Activated gamma-delta T cell (primary cell): ENCODE results near the gene B4GALT6.
"Not testable (repeated sequence)": the region's sequence is repeated elsewhere in the genome, so short reads cannot be mapped to it uniquely, and the experiment has no call there.

Experiments used
- DNase-seq: peaks from one replicate; lab custom pipeline; 2025; lab: John Stamatoyannopoulos, UW
- total RNA-seq, 2 donors: gene quantifications; one replicate each; lab custom pipeline; 2026; lab: John Stamatoyannopoulos, UW

The B4GALT6 gene
- 1.5 to 2.5 reads per million in 2 donors for total RNA-seq

DNA sequence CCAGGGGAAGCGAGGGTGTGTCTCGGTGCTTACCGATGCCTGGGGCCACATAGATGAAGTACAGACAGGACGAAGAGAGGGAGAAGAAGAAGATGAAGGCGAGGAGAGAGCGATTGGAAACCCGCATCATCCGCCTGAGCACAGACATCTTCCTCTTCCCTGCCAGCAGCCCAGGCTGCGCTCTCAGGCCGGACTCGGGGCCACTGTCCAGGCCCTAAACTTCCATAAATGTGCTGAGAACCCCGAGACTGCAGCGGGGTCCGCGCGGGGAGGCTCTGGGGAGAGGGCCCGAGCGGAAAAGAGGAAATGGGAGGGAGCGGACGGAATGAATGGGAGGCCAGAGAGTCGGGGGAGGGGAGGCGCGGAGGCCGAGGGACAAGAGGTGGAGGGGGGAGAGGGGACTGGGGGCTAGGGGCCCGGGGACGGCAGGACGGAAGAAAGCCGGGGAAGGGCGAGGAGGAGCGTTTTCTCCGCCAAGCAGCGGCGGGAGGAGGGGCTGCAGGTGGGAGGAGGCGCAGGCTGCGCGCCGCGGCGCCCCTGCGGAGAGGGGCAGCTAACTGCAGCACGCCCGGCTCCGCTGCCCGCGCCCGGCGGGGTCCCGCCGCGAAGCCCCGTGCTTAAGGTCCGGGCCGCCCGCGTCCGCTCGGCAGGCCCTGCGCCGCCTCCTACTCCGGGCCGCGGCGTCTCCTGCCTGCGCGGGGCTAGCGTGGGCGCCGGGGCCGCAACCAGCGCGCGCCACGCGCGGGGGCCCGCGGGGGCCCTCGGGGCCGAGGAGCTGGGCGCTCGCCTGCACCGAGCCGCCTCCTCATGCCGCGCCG is at the start of gene B4GALT6:
Gene B4GALT6, minus strand, starts transcription at position 303 of the 818 bp plus-strand sequence. Its CDS starts 155 bp downstream, at position 148.
- peak; percentile 17 for DNase-seq

- no peak for DNase-seq
Measured at GRCh38 chr18:31731628-31732027, 47.2 kb upstream of the B4GALT6 start.

- not testable (repeated sequence) for DNase-seq
Measured at GRCh38 chr18:31729196-31729595, 44.8 kb upstream of the B4GALT6 start.

GRCh38 chr18:31723990-31724711 is 39.8 kb upstream of the B4GALT6 start:
- DNase-seq = no peak

DNA sequence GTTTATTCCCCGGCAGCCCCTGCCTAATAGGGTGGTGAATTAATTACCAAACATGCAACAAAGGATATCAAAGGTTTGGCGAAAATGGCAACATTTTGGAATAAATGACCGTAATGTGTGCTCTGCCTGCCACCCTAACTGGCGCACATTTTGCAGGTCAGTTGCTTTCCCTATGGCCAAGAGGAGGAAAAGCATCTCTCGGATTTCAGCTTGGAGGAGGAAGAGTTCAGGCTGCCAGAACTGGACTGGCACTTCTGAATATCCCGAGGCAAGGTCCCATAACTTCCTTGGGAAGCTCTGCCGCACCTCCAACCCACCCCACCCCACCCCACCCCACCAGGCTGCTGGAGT is 39.2 kb upstream of the B4GALT6 start:
- DNase-seq = no peak

- no peak for DNase-seq
Measured at GRCh38 chr18:31722369-31722957, 38.1 kb upstream of the B4GALT6 start.

DNA sequence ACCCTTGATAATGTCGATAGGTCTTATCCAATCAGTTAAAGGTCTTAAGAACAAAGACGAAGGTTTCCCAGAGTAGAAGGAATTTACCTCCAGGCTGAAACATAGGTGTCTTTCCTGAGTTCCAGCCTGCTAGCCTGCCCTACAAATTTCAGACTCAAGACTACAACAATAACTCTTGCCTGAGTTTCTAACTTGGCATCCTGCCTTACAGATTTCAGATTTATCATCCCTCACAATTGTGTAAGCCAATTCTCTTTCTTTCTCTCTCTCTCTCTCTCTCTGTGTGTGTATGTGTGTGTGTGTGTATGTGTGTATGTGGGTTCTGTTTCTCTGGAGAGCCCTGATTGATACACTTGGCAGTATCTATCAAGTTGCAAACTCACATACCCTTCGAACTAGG is 37.2 kb upstream of the B4GALT6 start:
- DNase-seq = no peak

DNA sequence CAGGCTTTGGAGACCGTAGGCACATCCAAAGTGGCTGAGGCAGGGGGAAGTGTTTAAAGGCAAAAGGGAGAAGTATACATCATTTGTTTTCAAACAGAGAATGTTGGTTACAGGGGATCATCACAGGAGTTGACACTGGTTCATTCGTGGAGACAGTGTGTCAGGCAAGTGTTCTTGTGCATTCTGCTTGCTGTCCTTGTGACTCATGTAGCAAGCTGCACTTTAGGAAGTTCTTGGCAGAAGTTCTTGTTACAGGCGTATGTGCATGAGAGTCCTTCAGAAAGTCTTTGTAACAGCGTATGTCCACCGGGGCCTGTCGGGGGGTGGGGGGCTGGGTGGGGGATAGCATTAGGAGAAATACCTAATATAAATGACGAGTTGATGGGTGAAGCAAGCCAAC is 36.5 kb upstream of the B4GALT6 start:
- no peak for DNase-seq

GRCh38 chr18:31719363-31720006 is 35.1 kb upstream of the B4GALT6 start:
- DNase-seq = no peak

DNA sequence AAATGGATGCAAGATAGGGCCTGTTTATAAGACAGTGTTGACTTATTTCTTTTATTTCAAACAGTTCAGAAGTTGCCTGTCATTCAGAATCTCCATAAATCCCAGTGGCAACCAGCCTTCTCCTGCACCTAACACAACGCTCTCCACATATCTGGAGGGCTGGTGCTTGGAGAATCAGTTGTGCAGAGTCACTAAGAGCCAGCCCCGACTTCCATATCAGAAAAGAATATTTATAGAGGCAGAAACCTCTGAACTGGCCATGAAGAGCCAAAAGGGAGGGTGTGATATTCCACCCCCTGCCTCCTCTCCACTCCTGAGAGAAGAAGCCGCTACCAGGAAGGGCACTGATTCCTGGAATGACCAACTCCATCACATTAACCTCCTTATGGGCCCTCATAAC is 34.0 kb upstream of the B4GALT6 start:
- no peak for DNase-seq

- no peak for DNase-seq
Measured at GRCh38 chr18:31716362-31716761, 32.0 kb upstream of the B4GALT6 start.

GRCh38 chr18:31711365-31712172 is 27.2 kb upstream of the B4GALT6 start:
- no peak for DNase-seq

- DNase-seq = no peak
Measured at GRCh38 chr18:31710826-31711225, 26.4 kb upstream of the B4GALT6 start.

- DNase-seq = no peak
Measured at GRCh38 chr18:31707815-31708214, 23.4 kb upstream of the B4GALT6 start.

DNA sequence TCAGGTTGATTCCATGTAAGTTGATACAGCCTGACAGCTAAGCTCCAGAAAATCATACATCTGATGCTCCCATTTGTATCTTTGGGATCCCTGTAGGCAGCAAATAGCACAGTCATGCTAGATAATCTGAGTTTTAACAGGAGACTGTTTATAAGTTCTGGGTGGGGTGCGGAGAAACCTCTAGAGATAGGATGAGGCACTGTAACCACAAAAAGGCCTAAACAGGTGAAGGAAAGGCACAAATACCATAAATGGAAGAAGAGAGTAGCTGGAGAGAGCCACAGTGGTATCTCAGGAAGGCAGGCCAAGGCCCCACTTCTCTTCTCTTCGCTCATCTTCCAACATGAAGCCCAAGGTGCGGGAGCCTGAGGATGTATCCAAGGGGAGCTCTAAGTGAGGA is 18.1 kb upstream of the B4GALT6 start:
- no peak for DNase-seq

GRCh38 chr18:31701744-31702143 is 17.4 kb upstream of the B4GALT6 start:
- DNase-seq = no peak

GRCh38 chr18:31700990-31701389 is 16.6 kb upstream of the B4GALT6 start:
- no peak for DNase-seq

DNA sequence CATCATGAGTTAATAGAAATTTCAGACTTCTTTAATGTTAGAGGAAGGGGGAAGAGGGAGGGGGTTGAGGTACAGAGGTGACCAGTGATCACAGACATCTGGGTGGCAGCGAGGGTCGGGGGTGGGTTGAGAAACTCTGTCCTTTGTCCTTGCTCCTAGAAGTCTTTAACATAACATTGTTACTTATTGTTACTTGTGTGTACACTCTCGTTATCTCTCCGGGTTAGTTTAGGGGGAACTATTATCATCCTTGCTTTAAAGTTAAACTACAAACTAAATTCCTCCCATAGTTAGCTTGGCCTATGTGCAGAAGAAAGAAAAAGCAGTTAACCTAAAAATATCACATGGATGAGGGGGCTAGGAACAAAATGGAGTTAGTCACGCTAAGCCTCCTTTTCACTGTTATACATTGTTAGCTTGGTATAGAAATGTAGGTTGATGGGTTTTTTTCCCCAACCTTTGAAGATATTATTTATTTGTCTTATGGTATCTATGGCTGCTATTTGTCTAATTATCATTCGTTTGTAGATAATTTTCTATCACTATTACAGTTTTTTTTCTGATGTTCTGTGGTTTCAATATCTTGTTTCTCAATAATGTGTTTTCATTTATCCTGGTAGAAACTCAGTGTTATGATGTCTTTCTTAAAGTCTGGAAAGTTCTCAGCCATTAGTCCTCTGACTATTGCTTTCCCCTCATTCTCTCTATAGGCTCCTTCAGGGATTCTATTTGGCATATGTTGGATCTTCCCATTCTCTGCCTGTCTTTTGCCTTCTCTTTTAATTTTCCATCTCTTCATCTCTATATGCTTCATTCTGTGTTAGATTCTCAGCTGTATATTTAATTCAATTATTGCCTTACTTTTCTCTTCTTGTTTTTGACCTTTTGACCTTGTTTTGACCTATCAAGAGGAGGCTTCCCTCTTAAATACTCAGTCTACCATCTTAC is 13.2 kb upstream of the B4GALT6 start:
- no peak for DNase-seq

- no peak for DNase-seq
Measured at GRCh38 chr18:31695989-31696388, 11.6 kb upstream of the B4GALT6 start.

- no peak for DNase-seq
Measured at GRCh38 chr18:31694297-31694696, 9.9 kb upstream of the B4GALT6 start.
